ENCODE data around the gene GLRX5. TPM values are rescaled to one million over a fixed set of nuclear protein-coding genes. Genes with fewer than 3 reads are reported as not detected.

The GLRX5 gene
- total RNA-seq, 2 donors from 2014 or later = 23.1 to 26.3 TPM

- DNase-seq (no peak), ATAC-seq (replicated peaks in 1 of 2) (no peak)
- Mint-ChIP-seq H3K27me3 (ENCODE audit: low read depth) (no peaks in the 10 kb centered on the region), H3K36me3 (ENCODE audit: insufficient read depth in 2 of 2) (no peaks in the 10 kb centered on the region), H3K27ac (no peak overlapping the region), H3K9me3 (no peaks in the 10 kb centered on the region), H3K4me3 (no peak overlapping the region), H3K4me1 (ENCODE audit: low read depth) (peaks cover 17% of the 10 kb centered on the region)
These were observed 12.9 kb downstream of the GLRX5 start for GRCh38 chr14:95547626-95548327.

- H3K9me3 Mint-ChIP-seq = no peaks in the 10 kb centered on the region
- H3K27me3 Mint-ChIP-seq (ENCODE audit: low read depth) = no peaks in the 10 kb centered on the region
- no peak overlapping the region for H3K4me3 Mint-ChIP-seq
- ATAC-seq (replicated peaks in 1 of 2) (no peak), DNase-seq (no peak)
- peaks cover 17% of the 10 kb centered on the region for H3K4me1 Mint-ChIP-seq (ENCODE audit: low read depth)
- H3K27ac Mint-ChIP-seq = no peak overlapping the region
- H3K36me3 Mint-ChIP-seq (ENCODE audit: insufficient read depth in 2 of 2) = no peaks in the 10 kb centered on the region
These were observed 13.6 kb downstream of the GLRX5 start for GRCh38 chr14:95548328-95548929.

GRCh38 chr14:95549656-95550585, 15.1 kb downstream of the GLRX5 start:
- Mint-ChIP-seq H3K9me3 (no peaks in the 10 kb centered on the region), H3K4me1 (ENCODE audit: low read depth) (peaks cover 15% of the 10 kb centered on the region), H3K36me3 (ENCODE audit: insufficient read depth in 2 of 2) (no peaks in the 10 kb centered on the region), H3K4me3 (no peak overlapping the region), H3K27ac (no peak overlapping the region), H3K27me3 (ENCODE audit: low read depth) (no peaks in the 10 kb centered on the region)
- ATAC-seq (replicated peaks in 1 of 2) (no peak), DNase-seq (no peak)

- no peak for ATAC-seq (replicated peaks in 1 of 2)
- Mint-ChIP-seq H3K4me1 (ENCODE audit: low read depth) (no peaks in the 10 kb centered on the region), H3K27ac (no peak overlapping the region), H3K9me3 (no peaks in the 10 kb centered on the region), H3K4me3 (no peak overlapping the region), H3K27me3 (ENCODE audit: low read depth) (no peaks in the 10 kb centered on the region), H3K36me3 (ENCODE audit: insufficient read depth in 2 of 2) (no peaks in the 10 kb centered on the region)
- no peak for DNase-seq
These were observed 16.6 kb downstream of the GLRX5 start for GRCh38 chr14:95551435-95551834.

- no peak overlapping the region for H3K27ac Mint-ChIP-seq
- H3K4me3 Mint-ChIP-seq = no peak overlapping the region
These were observed 18.3 kb downstream of the GLRX5 start for GRCh38 chr14:95553141-95553540.

GRCh38 chr14:95555053-95555452, 20.2 kb downstream of the GLRX5 start:
- ATAC-seq (replicated peaks in 1 of 2) (no peak), DNase-seq (no peak)
- Mint-ChIP-seq H3K36me3 (ENCODE audit: insufficient read depth in 2 of 2) (no peaks in the 10 kb centered on the region), H3K27me3 (ENCODE audit: low read depth) (no peaks in the 10 kb centered on the region), H3K27ac (no peak overlapping the region), H3K4me1 (ENCODE audit: low read depth) (no peaks in the 10 kb centered on the region), H3K9me3 (no peaks in the 10 kb centered on the region), H3K4me3 (no peak overlapping the region)

More at GRCh38 chr14:95553141-95553540, 18.3 kb downstream of the GLRX5 start:
- Mint-ChIP-seq H3K27me3 (ENCODE audit: low read depth) (no peaks in the 10 kb centered on the region), H3K36me3 (ENCODE audit: insufficient read depth in 2 of 2) (no peaks in the 10 kb centered on the region), H3K9me3 (no peaks in the 10 kb centered on the region), H3K4me1 (ENCODE audit: low read depth) (no peaks in the 10 kb centered on the region)
- ATAC-seq (replicated peaks in 1 of 2) (no peak), DNase-seq (no peak)

GRCh38 chr14:95557291-95557690, 22.4 kb downstream of the GLRX5 start:
- Mint-ChIP-seq H3K4me1 (ENCODE audit: low read depth) (peaks cover 5% of the 10 kb centered on the region), H3K9me3 (no peaks in the 10 kb centered on the region), H3K4me3 (no peak overlapping the region), H3K36me3 (ENCODE audit: insufficient read depth in 2 of 2) (no peaks in the 10 kb centered on the region), H3K27ac (no peak overlapping the region), H3K27me3 (ENCODE audit: low read depth) (no peaks in the 10 kb centered on the region)
- ATAC-seq (replicated peaks in 1 of 2) = no peak
- no peak for DNase-seq

GRCh38 chr14:95557832-95558231, 23.0 kb downstream of the GLRX5 start:
- no peaks in the 10 kb centered on the region for H3K9me3 Mint-ChIP-seq
- no peaks in the 10 kb centered on the region for H3K36me3 Mint-ChIP-seq (ENCODE audit: insufficient read depth in 2 of 2)
- H3K27me3 Mint-ChIP-seq (ENCODE audit: low read depth) = no peaks in the 10 kb centered on the region
- DNase-seq = no peak
- no peak overlapping the region for H3K27ac Mint-ChIP-seq
- H3K4me1 Mint-ChIP-seq (ENCODE audit: low read depth) = peaks cover 5% of the 10 kb centered on the region
- H3K4me3 Mint-ChIP-seq = no peak overlapping the region
- no peak for ATAC-seq (replicated peaks in 1 of 2)

- DNase-seq (no peak), ATAC-seq (replicated peaks in 1 of 2) (no peak)
- peaks cover 5% of the 10 kb centered on the region for H3K4me1 Mint-ChIP-seq (ENCODE audit: low read depth)
- H3K4me3 Mint-ChIP-seq = no peak overlapping the region
- H3K9me3 Mint-ChIP-seq = no peaks in the 10 kb centered on the region
- no peaks in the 10 kb centered on the region for H3K36me3 Mint-ChIP-seq (ENCODE audit: insufficient read depth in 2 of 2)
- no peak overlapping the region for H3K27ac Mint-ChIP-seq
- H3K27me3 Mint-ChIP-seq (ENCODE audit: low read depth) = no peaks in the 10 kb centered on the region
These were observed 24.4 kb downstream of the GLRX5 start for GRCh38 chr14:95559203-95559602.

GRCh38 chr14:95561001-95561412, 26.2 kb downstream of the GLRX5 start:
- H3K27me3 Mint-ChIP-seq (ENCODE audit: low read depth) = no peaks in the 10 kb centered on the region
- no peak overlapping the region for H3K4me3 Mint-ChIP-seq

GRCh38 chr14:95562892-95563685, 28.2 kb downstream of the GLRX5 start:
- Mint-ChIP-seq H3K27ac (no peak overlapping the region), H3K9me3 (no peaks in the 10 kb centered on the region), H3K27me3 (ENCODE audit: low read depth) (no peaks in the 10 kb centered on the region), H3K36me3 (ENCODE audit: insufficient read depth in 2 of 2) (no peaks in the 10 kb centered on the region), H3K4me1 (ENCODE audit: low read depth) (peaks cover 5% of the 10 kb centered on the region), H3K4me3 (no peak overlapping the region)
- ATAC-seq (replicated peaks in 1 of 2) (no peak), DNase-seq (no peak)

More at GRCh38 chr14:95561001-95561412, 26.2 kb downstream of the GLRX5 start:
- no peaks in the 10 kb centered on the region for H3K9me3 Mint-ChIP-seq
- H3K4me1 Mint-ChIP-seq (ENCODE audit: low read depth) = peaks cover 5% of the 10 kb centered on the region
- DNase-seq = peak; percentile 86
- H3K27ac Mint-ChIP-seq = no peak overlapping the region
- peak; percentile 90 to 94 for ATAC-seq (replicated peaks in 1 of 2)
- no peaks in the 10 kb centered on the region for H3K36me3 Mint-ChIP-seq (ENCODE audit: insufficient read depth in 2 of 2)

GRCh38 chr14:95564060-95564459, 29.2 kb downstream of the GLRX5 start:
- H3K27ac Mint-ChIP-seq = no peak overlapping the region
- DNase-seq (no peak), ATAC-seq (replicated peaks in 1 of 2) (no peak)
- H3K4me1 Mint-ChIP-seq (ENCODE audit: low read depth) = peaks cover 5% of the 10 kb centered on the region
- H3K4me3 Mint-ChIP-seq = no peak overlapping the region
- no peaks in the 10 kb centered on the region for H3K9me3 Mint-ChIP-seq
- no peaks in the 10 kb centered on the region for H3K27me3 Mint-ChIP-seq (ENCODE audit: low read depth)
- no peaks in the 10 kb centered on the region for H3K36me3 Mint-ChIP-seq (ENCODE audit: insufficient read depth in 2 of 2)
